DMS53 treated with DMSO at 0.1 percent for 48 hours (cell line): ENCODE measurements around the gene MAP6.

Experiments
- DNase-seq: peaks from one replicate; lab custom pipeline; 2025; ENCODE audit not compliant: unreplicated experiment; lab: John Stamatoyannopoulos, UW

MAP6 gene

DNA sequence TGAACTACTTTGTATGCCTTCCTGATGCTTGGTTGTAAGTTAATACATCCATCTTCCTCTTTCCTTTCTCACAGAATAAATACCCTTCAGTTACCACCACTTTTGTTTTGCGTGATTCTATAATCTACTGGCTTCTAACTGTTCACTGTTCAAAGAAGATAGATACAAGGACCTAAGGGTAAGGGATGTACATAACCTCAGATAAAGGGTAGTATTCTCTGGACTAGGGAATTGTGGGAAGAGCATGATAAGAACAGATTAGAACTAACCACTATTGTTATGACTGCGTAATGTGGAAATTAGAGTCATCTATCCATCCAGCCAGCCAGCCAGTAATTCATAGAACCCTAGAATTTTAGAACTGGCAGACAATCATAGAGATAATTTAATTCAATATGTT is 36.4 kb downstream of the MAP6 start:
- no peak for DNase-seq

DNA sequence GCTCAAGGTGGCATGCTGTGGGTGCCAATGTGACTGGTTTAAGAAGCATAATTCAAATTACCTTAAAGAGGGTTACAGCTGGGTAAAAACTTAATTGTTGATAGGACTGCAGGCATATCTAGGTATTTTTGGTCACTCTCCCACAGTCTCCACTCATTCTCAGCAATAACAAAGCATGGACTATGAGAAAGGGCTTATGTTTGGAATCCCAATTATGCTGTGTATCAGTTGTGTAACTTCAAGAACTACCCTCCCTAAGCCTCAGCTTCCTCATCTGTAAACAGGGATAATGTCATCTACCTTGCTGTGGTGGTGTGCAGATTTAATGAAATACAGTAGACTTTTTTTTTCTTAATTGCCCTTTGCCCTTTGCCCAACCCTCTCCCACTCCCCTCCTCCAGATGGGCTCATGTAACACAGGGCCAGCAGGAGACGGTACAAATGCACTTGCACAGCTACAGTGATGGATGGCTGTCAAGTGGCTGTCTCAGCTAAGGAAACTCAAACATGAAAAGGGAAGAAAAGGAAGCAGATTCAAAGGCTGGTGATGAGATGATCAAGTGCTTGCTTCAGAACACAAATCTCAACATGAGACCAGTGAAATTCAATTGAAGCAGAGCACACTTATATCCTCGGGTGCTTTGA is 37.6 kb downstream of the MAP6 start:
- no peak for DNase-seq

DNA sequence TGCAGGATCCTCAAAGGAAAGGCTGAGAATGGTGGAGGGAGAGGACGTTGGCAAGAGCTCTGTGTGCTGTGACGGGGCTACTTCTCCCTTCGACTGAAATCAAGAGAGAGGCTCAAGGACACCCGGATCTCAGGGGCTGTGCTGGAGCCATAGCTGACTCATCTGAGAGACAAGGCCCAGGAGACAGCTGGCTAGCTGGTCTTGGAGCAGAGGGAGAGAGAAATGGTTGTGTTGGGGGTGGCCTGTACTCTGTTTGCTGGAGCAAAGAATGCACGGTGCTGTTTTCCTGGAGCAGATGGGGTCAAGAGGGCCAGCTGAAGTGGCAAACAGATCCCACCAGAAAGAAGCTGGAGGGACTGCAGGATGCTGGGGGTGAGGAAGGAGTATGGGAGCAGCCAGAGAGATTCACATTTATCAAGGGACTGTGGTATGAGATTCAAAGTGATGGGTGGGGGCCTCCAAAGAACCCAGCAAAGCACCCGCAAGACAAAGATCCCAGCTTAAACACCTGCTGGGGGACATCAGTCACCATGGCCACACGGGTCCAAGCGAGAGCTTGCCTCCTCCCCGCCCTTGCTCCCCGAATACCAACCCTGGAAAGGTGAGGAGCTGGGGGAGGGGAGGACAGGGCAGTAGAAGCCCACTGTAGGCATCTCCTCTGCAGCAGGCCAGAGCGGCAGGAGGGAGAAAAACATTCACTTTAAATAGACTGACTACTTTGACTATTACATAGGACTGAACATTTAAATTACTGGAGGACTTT is 40.8 kb downstream of the MAP6 start:
- DNase-seq: peak; percentile 37

DNA sequence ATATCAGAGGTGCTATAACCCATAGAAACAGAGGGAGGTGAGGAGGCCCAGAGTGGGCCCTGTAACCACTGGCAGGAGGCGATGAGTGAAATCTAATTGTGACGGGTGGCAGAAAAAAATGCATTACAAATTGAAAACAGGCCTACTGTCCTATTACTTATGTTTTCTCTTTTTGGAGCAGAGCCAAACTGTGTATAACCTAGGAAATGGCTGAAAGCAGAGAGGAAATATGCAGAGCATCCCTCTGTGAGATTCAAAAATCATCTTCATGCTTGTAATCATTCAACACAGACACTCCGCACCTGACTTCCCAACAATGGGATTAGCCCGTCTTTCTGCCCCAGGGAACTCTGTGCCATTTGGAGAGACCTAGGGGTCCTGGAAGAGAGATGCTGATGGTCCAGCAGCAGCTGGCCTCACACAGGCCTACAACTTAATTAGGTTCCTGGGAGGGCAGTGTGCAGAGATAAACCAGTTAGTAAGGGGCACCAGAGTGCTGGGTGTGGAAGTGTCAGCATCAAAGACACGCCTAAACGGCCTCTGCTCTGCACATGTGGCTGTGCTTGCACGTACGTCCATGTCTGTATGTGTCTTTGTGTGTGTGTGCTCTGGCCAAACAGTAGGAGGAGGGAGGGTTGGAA is 41.8 kb downstream of the MAP6 start:
- DNase-seq: no peak

DNA sequence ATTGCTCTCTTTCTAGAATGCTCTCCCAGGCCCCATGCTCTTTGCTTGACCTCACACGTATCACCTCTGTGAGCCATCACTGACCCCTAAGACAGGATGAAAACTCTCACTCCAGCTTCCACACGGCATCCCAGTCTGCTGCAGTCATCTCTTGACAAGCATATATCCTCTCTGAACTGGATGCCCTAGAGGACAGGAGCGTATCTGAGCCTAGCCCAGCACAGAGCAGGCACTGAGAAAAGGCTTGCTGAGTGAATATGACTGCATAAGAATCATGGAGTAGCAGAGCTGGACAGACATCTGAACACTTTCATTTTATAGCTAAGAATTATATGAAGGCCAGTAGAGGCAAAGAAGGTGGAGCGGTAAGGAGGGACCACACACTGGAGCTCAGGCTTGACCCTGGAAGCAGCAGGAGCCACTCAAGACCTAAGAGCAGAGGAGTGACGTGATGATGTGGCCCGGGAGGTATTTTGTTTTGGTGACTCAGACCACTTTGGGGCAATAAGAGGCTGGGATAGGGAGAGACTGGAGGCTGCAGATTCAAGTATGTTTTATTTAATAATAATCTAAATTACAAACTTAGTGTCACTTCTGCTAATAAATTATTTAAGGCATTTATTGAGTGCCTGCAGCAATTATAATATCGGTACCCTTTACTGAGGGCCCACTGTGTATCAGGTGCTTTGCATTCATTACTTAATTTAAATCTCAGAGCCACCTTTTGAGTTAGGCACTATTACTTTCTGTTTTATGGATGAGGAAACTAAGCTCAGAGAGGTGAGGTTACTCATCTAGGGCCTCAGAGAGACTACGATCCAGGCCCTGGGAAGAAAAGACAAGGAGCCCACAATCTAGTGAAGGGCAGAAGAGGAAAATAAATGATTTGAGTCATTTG is 42.6 kb downstream of the MAP6 start:
- DNase-seq: peak; percentile 75

DNA sequence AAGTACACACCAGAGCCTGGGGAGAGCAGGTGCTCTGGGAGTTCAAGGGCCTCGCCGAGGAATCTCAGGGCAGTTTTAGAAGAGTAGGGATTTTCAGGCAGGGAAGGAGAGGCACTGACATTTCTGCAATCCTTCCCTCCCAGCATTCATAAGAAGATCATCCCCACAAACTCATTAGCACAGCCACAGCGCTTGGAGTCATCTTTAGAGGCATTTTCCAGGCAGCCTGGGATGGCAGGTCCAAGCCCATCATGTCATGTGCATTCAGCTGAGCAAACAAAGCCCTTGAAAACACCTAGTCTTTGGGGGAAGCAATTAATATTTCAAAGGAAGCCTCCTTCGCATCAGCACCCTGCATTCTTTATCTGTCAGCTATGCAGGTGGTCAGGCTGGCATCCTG is 43.8 kb downstream of the MAP6 start:
- peak; percentile 95 for DNase-seq

DNA sequence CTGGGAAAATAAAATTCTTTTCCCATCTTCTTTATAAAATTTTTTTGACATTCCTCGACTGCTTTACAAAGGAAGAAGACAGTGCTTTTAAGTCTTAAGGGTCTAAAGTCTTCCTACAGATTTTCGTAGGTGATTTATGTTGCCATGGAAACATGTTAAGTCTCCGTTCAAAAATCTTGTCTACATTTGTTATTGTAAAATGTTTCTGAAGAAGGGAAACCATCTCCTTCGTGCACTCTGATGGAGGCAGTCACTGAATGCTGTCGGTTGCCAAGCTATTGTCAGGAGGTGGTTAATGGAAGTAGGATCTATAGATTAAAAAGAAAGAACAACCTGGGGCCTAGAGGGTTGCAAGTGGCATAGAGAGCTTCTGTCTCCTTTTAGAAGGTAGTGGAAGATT is 52.6 kb downstream of the MAP6 start:
- no peak for DNase-seq

DNA sequence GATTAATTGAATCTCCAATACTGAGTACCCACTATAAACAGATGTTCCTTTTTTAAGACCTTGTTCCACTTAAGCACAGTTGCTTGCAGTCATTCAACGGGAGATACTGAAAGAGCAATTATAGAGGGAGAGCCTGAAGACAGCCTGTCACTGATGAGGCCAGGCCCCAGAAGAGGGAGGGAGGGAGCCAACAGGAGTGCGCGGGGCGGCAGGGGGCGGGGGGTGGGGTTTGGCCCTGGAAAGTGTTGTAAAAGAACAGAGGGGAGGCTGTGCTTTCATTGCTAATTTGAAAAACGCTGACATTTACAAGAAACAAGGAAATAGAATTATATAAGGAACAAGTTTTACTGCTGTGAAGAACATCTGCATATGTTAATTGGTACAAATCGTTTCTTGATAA is 53.1 kb downstream of the MAP6 start:
- DNase-seq: no peak

DNA sequence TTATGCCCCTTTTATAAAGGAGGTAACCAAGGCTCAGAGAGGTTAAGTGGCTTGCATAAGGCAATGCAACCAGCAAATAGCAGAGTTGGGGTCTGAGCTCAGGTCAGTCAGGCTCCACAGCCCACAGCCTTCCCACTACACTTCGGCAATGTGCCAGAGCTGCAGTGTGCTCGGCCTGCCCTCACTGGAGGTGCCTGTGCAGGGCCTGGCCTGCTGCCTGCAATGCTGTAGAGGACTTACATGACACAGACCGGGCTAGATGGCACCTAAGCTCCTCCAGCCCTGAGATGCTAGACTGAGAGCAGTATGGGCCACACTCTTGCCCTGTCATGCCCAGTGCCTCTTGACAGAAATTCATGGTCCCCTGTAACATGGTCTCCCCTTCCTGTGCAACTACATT is 57.0 kb downstream of the MAP6 start:
- DNase-seq: no peak

DNA sequence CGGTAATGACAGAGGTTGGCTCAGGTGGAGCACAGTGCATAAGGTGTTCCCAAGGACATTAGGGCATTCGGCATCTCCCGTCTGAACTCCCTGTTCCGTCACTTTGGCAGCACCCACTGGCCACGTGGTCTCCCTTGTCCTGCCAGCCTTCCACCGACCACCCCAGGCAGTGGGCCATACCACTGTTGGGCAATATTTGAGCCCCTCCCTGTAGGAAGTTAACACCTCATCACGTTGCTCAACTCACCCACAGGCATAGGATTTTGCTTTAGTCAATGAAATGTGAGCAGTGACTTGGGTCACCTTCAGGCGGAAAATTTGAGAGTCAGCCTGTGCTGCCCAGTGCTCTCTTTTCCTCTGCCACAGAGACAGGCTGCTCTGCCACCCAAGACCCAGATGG is 62.7 kb downstream of the MAP6 start:
- DNase-seq: no peak

DNA sequence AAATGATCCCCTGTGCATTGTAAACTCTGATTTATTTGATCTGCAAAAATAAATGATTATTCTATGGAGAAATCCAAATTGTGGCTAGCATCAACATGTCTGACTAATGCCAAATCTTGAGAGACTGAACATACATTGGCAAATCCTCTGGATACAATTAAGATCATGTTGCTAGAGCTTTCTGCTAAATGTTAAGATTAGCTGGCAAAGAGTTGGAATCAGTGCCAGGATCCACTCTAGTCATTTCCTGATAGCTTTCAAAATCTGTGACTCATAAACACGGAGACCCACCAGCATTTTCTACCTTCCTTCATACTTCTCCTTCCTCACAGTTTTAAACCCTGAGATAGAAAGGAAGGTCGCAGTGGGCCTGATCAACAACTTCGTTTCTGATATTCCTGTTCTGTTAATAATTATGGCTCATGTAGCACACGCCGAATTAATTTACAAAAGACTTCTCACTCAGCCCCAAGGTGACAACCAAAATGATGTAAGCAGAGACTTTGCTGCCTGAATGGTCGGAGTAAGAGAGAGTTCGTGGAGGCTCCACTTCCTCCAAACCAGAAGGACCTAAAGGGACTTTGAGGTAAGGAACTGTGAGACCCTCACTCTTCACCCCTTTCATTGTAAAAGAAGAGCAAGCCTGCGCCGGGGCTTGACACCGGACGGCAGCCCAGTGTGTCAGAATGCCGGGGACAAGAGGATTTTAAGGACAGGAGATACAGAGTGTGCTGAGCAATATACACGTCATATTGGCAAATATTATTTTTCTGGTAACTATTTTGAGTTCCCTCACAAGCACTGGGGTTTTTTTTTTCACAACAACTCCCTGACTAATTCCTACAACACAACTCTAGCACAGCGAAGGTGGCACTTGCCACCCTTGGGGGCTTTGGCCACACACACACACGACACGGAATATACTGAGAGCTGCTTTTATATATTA is 64.8 kb downstream of the MAP6 start:
- no peak for DNase-seq

DNA sequence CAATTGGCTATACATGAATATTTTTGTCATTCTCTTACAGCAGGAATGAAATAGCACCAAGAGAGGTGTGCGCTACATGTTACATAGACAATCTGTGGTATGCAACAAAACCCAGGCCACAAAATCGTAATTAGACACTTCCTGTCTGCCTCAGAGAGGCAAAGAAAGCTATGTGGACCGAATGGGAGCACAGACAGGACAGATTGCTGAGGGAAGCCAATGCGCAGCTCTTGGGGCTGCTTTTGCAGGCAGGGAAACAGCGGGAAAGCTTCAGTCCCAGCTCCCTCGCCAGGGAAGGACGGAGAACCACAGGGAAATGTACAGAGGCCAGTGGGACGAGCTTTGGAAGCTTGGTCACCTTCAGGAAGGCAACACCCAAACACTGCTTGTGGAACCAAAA is 65.9 kb downstream of the MAP6 start:
- no peak for DNase-seq

DNA sequence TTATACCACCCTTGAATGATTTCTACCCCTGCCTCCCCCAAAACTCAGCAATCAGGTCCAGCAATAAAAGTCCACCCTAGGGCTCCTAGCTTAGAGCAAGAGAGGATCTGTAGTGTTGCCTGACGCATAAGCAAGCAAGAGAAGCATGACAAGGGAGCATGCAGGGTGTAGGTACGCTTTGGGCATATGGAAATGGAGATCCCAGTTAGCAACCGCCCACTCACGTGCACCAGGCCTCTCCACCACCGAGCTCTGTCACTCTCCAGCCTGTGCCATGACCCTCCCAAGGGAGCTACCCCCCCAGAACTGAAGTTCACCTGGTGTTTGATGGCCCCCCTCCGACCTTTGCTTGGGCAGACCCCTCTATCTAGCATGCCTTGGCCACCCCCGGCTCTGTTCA is 67.3 kb downstream of the MAP6 start:
- no peak for DNase-seq

DNA sequence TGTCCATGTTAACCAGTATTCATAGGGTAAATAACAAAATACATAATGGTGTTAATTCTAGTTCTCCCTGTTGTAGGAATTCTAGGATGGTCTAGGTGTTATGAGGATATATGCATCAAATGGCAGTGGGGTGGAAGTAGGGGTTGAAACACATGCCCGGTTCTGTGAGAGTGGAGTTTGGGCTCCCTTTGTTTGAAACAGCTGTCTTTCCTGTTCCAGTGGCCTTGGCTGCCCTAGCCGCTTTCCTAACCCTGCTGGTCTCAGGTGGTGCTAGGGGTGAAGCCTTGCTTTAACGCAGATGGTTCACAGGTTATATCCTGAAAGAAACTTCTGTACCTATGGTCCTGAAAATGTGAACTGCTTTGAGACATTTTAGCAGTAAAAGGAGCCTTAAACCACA is 68.5 kb downstream of the MAP6 start:
- no peak for DNase-seq

DNA sequence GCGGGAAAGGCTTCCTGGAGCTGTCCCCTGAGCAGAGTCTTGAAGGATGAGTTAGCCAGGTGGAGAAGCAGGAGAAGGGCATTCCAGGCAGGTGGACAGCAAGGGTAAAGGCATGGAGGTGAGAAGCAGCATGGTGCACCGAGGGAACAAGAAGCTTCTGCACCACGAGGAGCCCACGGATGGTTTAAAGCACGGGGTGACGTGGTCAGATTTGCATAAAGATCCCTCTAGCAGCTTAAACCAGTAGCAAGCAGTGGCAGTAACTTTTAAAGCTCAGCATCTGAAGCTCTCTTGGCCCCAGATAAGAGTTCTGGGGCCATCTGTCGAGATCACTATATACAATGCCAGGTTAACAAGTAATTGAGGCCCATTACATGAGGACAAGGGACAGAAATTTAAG is 69.9 kb downstream of the MAP6 start:
- DNase-seq: no peak

DNA sequence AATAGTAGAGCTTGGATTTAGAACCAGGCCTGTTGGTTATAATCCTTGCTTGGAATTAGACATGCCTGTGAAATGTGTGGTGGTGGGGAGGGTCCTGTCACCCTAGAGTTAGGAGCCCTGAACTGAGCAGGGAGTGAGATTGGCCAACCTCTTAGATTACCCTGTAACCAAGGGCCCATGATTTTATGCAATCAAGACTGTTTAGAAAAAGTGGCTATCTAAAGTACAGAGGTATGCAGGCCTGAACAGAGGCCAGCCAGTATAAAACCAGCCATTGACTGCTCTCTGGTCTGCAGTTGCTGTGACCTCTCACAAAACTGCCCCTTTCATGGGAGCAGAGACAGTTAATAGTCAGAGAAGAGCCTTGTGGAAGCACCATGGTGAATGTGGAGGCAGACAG is 70.6 kb downstream of the MAP6 start:
- no peak for DNase-seq

DNA sequence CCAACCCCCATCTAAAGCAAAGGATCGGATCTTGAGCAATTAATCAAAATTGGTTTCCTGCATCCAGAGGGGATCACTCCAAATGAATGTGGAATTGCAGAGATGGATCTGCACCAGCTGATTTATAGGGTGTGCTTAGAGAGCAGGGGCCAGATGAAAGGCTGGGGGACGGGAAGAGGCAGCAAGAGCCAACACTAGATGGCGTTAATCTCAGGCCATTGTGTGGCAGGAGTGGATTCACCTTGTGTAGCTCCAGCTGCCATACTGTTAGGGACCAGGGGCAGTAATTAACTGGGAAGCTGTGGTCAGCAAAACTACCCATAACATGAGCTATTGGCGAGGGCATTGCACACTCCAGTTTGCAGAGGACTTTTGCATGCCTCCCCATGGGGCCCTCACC is 71.2 kb downstream of the MAP6 start:
- DNase-seq: peak; percentile 86

DNA sequence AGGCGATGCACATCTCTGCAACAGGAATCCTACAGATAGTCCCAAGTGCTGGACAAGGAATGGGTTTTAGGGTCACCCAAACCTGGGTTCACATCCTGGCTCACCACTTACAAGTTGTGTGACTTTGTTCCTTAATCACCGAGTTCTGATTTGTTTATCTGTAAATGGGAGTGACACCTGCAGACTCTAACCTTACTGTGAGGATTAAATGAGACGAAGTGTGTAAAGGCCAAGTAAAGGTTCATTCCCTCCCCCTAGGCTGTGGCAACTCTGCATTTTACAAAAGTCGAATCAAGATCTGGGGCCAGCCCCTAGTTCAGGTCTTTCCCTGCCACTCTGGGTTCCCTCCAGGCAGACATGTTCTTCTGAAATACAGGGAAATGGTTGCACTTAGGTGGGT is 71.9 kb downstream of the MAP6 start:
- no peak for DNase-seq

DNA sequence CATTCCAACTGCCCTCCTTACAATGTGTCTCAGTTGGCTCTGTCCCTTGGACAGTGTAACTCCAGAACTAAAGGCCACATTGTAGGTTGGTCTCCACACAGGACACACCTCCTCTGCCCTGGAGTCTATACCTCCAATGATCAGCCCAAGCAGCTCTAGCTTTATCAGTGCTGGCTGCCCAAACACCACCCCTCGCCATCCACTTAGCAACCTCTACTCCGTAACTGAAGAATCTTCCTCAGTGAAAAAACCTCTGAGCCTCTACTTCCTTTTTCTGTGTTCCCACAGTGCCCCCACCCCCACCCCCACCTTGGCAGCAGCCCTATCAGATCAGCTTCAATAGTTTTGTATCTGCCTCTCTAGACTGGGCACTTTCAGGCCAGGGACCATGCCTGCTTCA is 73.4 kb downstream of the MAP6 start:
- no peak for DNase-seq

DNA sequence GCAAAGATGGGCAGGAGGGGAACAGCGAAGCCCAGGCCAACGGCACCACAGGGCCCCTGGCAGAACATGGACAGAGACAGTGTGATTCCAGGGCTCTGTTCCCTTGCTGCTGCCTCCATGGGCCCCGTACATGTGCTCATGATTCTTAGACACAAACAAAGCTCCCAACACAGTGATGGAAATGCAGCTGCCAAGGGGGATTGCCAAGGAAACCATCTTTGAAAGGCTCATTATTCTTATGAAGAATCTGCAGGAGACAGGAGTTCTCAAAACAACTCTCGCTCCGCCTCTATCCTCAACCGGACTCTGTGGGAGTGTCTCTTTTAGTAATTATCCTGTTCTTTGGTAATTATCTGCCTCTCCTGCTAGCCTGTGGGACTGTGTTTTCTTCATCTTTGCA is 74.6 kb downstream of the MAP6 start:
- no peak for DNase-seq
